OCI-LY7 (cell line): ENCODE measurements around the gene GRIK2. TPM values are rescaled to one million over a fixed set of nuclear protein-coding genes. Genes with fewer than 3 reads are reported as not detected.

Source experiments
- BruUV-seq: library from RNA; stranded (reverse); fragments of 400-500 nt; replicated peaks from 2 replicates; lab custom pipeline; 2021; lab: Mats Ljungman, UMichigan
- CTCF ChIA-PET: fragments of 300-600 bp; sonication (Branson Sonifier 250); formaldehyde crosslinking; loops from one replicate; lab custom pipeline; 2022; ENCODE audit warnings: antibody characterized with exemption; ENCODE audit not compliant: unreplicated experiment; lab: Charles Lee
- POLR2A ChIA-PET: fragments of 300-600 bp; sonication (Branson Sonifier 250); formaldehyde crosslinking; loops from one replicate; lab custom pipeline; 2022; ENCODE audit warnings: antibody characterized with exemption; lab: Charles Lee
- DNase-seq: peaks from one replicate; pipeline ENCODE4 v3.0.0-alpha.2; 2015; ENCODE audit warnings: low spot score
- H2AFZ ChIP-seq: fragments of 200-600 bp; sonication (generic), shearing (Covaris generic); 2 replicates; pipeline ENCODE4 v1.6.1; 2014; ENCODE audit warnings: mild to moderate bottlenecking, antibody characterized with exemption, low read length, moderate library complexity
- H3K27ac ChIP-seq: fragments of 200-600 bp; sonication (generic); 2 replicates; pipeline ENCODE4 v1.5.1; 2014; ENCODE audit warnings: mixed run types, low read depth, mild to moderate bottlenecking, moderate library complexity, low read length, inconsistent platforms; ENCODE audit not compliant: poor library complexity, severe bottlenecking
- H3K36me3 ChIP-seq: fragments of 200-600 bp; sonication (generic); 2 replicates; pipeline ENCODE4 v1.6.1; 2014; ENCODE audit warnings: mild to moderate bottlenecking, antibody characterized with exemption, low read length, moderate library complexity, mixed read lengths; ENCODE audit not compliant: insufficient read depth
- H3K4me1 ChIP-seq: fragments of 200-600 bp; sonication (generic); 2 replicates; pipeline ENCODE4 v1.5.1; 2014; ENCODE audit warnings: mild to moderate bottlenecking, low read length; ENCODE audit not compliant: insufficient read depth, poor library complexity, severe bottlenecking
- H3K4me2 ChIP-seq: fragments of 200-600 bp; sonication (generic); 2 replicates; pipeline ENCODE4 v1.6.1; 2014; ENCODE audit warnings: mild to moderate bottlenecking, low read length
- H3K4me3 ChIP-seq: fragments of 200-600 bp; sonication (generic); 2 replicates; pipeline ENCODE4 v1.5.1; 2014; ENCODE audit warnings: mild to moderate bottlenecking, low read depth, low read length; ENCODE audit not compliant: poor library complexity, severe bottlenecking
- H3K79me2 ChIP-seq: fragments of 200-600 bp; sonication (generic); 2 replicates; pipeline ENCODE4 v1.6.1; 2016; ENCODE audit warnings: low read depth, mild to moderate bottlenecking, low read length, moderate library complexity, mixed read lengths; ENCODE audit not compliant: insufficient read depth
- H3K9me2 ChIP-seq: fragments of 200-600 bp; sonication (generic); 2 replicates; pipeline ENCODE4 v1.6.1; 2016; ENCODE audit warnings: mild to moderate bottlenecking, low read length, mixed read lengths; ENCODE audit not compliant: insufficient read depth
- H3K9me3 ChIP-seq: fragments of 200-600 bp; sonication (generic); 2 replicates; pipeline ENCODE4 v1.6.1; 2014; ENCODE audit warnings: mild to moderate bottlenecking, mixed run types, low read length, mixed read lengths
- H4K20me1 ChIP-seq: fragments of 200-600 bp; sonication (generic); 2 replicates; pipeline ENCODE4 v1.6.1; 2014; ENCODE audit warnings: mild to moderate bottlenecking, antibody characterized with exemption, low read length, moderate library complexity, mixed read lengths; ENCODE audit not compliant: insufficient read depth
- EZH2phosphoT487 ChIP-seq: fragments of 200-600 bp; sonication (generic); IDR thresholded peaks from 2 replicates; pipeline ENCODE4 v1.6.1; 2018; ENCODE audit warnings: low read depth, borderline replicate concordance, mild to moderate bottlenecking, mixed run types, antibody characterized with exemption, low read length, moderate library complexity, mixed read lengths
- intact Hi-C: fragments of 100-400 bp; cut with micrococcal nuclease; formaldehyde crosslinking; loops from one replicate; pipeline ENCODE4 v1.10.0; 2022; ENCODE audit not compliant: unreplicated experiment
- total RNA-seq, 2 experiments: library from RNA; depleted of rRNA in 1 of 2; stranded (reverse); fragments of >200 nt in 1 of 2; shearing (Covaris generic) in 1 of 2; gene quantifications; 2 replicates each; pipeline ENCODE4 v1.2.3, GENCODE V29; 2014 to 2022
- TF ChIP-seq, protein P1 (sequence below): fragments of 200-600 bp; sonication (generic); conservative IDR thresholded peaks from 2 replicates; pipeline ENCODE4 v1.5.1; 2014; ENCODE audit warnings: mild to moderate bottlenecking, antibody characterized with exemption, low read length, moderate library complexity, mixed read lengths

The GRIK2 gene
- total RNA-seq, 2 experiments from 2014 or later, result not detected

DNA sequence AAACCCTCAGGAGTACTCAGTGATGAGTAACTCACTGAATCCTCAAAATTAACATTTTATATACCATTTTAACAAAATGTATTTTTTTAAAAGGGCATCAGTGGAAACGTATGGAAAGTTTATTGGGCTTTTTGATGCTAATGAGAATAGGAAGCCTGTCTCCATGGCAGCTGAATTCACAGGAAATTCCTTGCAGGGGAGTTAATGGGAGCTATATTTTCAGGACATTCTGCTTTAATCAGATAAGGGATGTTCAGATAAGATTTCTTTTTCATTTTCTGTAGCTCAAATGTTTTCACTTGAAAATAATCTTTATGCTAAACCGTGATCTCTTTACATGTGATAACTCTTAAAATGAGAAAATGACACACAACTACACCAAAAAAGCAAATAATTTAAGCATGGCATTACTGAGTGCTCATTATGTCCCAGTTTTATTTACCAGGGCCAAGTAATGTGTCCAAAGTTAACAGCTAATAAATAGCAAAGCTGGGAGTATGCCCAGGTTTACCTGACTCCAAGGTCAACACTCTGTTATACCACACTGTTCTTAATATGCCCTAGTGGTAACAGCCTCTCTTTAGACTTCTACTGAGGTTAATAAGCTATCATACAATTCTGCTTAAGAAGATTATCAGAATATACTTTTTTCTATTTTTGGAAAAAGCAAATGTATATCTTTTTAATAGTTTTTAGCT, 348.1 kb downstream of the GRIK2 start:
- no peaks in the 10 kb centered on the region for H3K4me1 ChIP-seq
- no TSS peak for BruUV-seq
- no peak overlapping the region for H3K4me3 ChIP-seq
- intact Hi-C loops, result no loop called here
- H3K36me3 ChIP-seq, result no peaks in the 10 kb centered on the region
- no peak overlapping the region for H2AFZ ChIP-seq
- no peak overlapping the region for H3K27ac ChIP-seq
- H3K4me2 ChIP-seq, result no peak overlapping the region
- CTCF ChIA-PET, result no interaction called here
- H4K20me1 ChIP-seq, result no peaks in the 10 kb centered on the region
- TF ChIP-seq, protein P1, sequence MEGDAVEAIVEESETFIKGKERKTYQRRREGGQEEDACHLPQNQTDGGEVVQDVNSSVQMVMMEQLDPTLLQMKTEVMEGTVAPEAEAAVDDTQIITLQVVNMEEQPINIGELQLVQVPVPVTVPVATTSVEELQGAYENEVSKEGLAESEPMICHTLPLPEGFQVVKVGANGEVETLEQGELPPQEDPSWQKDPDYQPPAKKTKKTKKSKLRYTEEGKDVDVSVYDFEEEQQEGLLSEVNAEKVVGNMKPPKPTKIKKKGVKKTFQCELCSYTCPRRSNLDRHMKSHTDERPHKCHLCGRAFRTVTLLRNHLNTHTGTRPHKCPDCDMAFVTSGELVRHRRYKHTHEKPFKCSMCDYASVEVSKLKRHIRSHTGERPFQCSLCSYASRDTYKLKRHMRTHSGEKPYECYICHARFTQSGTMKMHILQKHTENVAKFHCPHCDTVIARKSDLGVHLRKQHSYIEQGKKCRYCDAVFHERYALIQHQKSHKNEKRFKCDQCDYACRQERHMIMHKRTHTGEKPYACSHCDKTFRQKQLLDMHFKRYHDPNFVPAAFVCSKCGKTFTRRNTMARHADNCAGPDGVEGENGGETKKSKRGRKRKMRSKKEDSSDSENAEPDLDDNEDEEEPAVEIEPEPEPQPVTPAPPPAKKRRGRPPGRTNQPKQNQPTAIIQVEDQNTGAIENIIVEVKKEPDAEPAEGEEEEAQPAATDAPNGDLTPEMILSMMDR, result no peak
- TF ChIP-seq EZH2phosphoT487, result no peak
- DNase-seq, result no peak
- no peaks in the 10 kb centered on the region for H3K9me2 ChIP-seq
- H3K9me3 ChIP-seq, result no peaks in the 10 kb centered on the region
- POLR2A ChIA-PET, result interaction anchor here (1.2 kb wide), 1 partner anchor 12 kb away, joined by 3 read pairs; no protein-coding TSS in a partner anchor
- no peaks in the 10 kb centered on the region for H3K79me2 ChIP-seq

DNA sequence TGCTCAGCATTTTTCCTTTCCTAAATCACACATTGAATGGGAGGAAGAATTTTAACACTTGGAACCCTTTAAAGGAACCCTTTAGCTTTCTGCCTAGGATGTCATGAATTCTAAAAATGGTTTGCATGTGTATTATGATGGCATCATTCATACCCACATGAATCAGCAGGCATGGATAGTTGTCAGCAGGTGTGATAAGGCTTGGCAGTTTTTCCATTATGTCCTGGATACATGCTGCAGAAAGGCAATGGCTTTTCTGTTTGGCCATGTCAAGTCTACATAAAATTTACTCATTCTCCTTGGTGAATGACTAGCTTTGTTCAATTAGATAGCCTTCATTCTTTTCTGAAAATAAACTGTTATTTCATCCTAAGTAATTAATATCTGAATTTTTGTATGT, 353.7 kb downstream of the GRIK2 start:
- CTCF ChIA-PET, result no interaction called here
- no TSS peak for BruUV-seq
- H3K27ac ChIP-seq, result no peak overlapping the region
- DNase-seq, result no peak
- H3K9me3 ChIP-seq, result no peaks in the 10 kb centered on the region
- H3K9me2 ChIP-seq, result no peaks in the 10 kb centered on the region
- intact Hi-C loops, result no loop called here
- H3K4me2 ChIP-seq, result no peak overlapping the region
- TF ChIP-seq, protein P1, result no peak
- TF ChIP-seq EZH2phosphoT487, result no peak
- no peak overlapping the region for H3K4me3 ChIP-seq
- POLR2A ChIA-PET, result no interaction called here
- H3K79me2 ChIP-seq, result no peaks in the 10 kb centered on the region
- no peak overlapping the region for H2AFZ ChIP-seq
- no peaks in the 10 kb centered on the region for H3K36me3 ChIP-seq
- H4K20me1 ChIP-seq, result no peaks in the 10 kb centered on the region
- H3K4me1 ChIP-seq, result no peaks in the 10 kb centered on the region

DNA sequence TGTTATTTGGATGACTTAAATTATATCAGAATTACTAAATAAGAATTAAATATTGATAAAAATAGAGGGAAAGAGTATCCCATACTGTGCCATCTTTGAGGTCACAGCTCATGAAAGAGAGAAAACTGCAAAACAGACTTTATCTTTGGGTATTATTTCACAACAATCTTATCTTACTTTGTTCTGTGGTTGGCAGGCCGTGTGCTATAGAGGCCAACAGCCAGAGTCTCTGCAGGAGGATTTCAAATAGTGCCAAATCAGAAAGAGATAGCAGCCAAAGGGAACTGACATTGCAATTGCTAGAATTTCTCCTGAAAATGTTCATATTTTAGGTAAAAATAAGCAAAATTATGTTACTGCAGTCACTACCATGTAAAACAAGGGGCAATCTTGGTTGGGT, 354.2 kb downstream of the GRIK2 start:
- no peaks in the 10 kb centered on the region for H3K79me2 ChIP-seq
- CTCF ChIA-PET, result no interaction called here
- DNase-seq, result no peak
- H2AFZ ChIP-seq, result no peak overlapping the region
- no peaks in the 10 kb centered on the region for H3K36me3 ChIP-seq
- H3K4me2 ChIP-seq, result no peak overlapping the region
- H3K4me3 ChIP-seq, result no peak overlapping the region
- no peaks in the 10 kb centered on the region for H3K9me2 ChIP-seq
- TF ChIP-seq, protein P1, result no peak
- TF ChIP-seq EZH2phosphoT487, result no peak
- no peak overlapping the region for H3K27ac ChIP-seq
- no TSS peak for BruUV-seq
- intact Hi-C loops, result no loop called here
- POLR2A ChIA-PET, result no interaction called here
- no peaks in the 10 kb centered on the region for H3K4me1 ChIP-seq
- H3K9me3 ChIP-seq, result no peaks in the 10 kb centered on the region
- no peaks in the 10 kb centered on the region for H4K20me1 ChIP-seq
